T follicular helper cell (primary cell): ENCODE data around the gene JTB.

Experiments used
- DNase-seq: peaks from one replicate; pipeline ENCODE4 v3.0.0-alpha.2; 2020; ENCODE audit warnings: low read depth

The JTB gene

GRCh38 chr1:153932156-153933131 lies 45.0 kb downstream of the JTB start:
- no peak for DNase-seq

GRCh38 chr1:153929981-153930948 lies 47.2 kb downstream of the JTB start:
- no peak for DNase-seq

GRCh38 chr1:153929426-153929825 lies 48.0 kb downstream of the JTB start:
- DNase-seq: no peak

GRCh38 chr1:153928791-153929341 lies 48.6 kb downstream of the JTB start:
- DNase-seq: no peak

- no peak for DNase-seq
These were observed 49.2 kb downstream of the JTB start for GRCh38 chr1:153928245-153928644.

- no peak for DNase-seq
These were observed 51.1 kb downstream of the JTB start for GRCh38 chr1:153926405-153926804.
